COLO829 (cell line): Measurements from ENCODE around the gene PLAGL2.
"Not testable (repeated sequence)": the region's sequence is repeated elsewhere in the genome, so short reads cannot be mapped to it uniquely, and the experiment has no call there.

ENCODE experiments used
- DNase-seq: peaks from one replicate; pipeline ENCODE4 v3.0.0; 2012; ENCODE audit warnings: low spot score

Gene PLAGL2

GRCh38 chr20:32204205-32205109 lies 3.1 kb downstream of the PLAGL2 start:
- DNase-seq: no peak

- no peak for DNase-seq
Measured at GRCh38 chr20:32203356-32204204, 4.0 kb downstream of the PLAGL2 start.

- DNase-seq: no peak
Measured at GRCh38 chr20:32201977-32202363, 5.6 kb downstream of the PLAGL2 start.

GRCh38 chr20:32201296-32201976 lies 6.1 kb downstream of the PLAGL2 start:
- no peak for DNase-seq

GRCh38 chr20:32199006-32199405 lies 8.5 kb downstream of the PLAGL2 start:
- no peak for DNase-seq

- DNase-seq: not testable (repeated sequence)
Measured at GRCh38 chr20:32197136-32197535, 10.4 kb downstream of the PLAGL2 start.

- not testable (repeated sequence) for DNase-seq
Measured at GRCh38 chr20:32196613-32197012, 10.9 kb downstream of the PLAGL2 start.

- DNase-seq: no peak
Measured at GRCh38 chr20:32195581-32195980, 12.0 kb downstream of the PLAGL2 start.

GRCh38 chr20:32193996-32194395 lies 13.5 kb downstream of the PLAGL2 start:
- DNase-seq: no peak

GRCh38 chr20:32193336-32193735 lies 14.2 kb downstream of the PLAGL2 start:
- not testable (repeated sequence) for DNase-seq

GRCh38 chr20:32192698-32193097 lies 14.8 kb downstream of the PLAGL2 start:
- no peak for DNase-seq

GRCh38 chr20:32191873-32192272 lies 15.7 kb downstream of the PLAGL2 start:
- no peak for DNase-seq

GRCh38 chr20:32191422-32191821 lies 16.1 kb downstream of the PLAGL2 start:
- no peak for DNase-seq

- no peak for DNase-seq
Measured at GRCh38 chr20:32190616-32191415, 16.7 kb downstream of the PLAGL2 start.

- DNase-seq: no peak
Measured at GRCh38 chr20:32189691-32190615, 17.6 kb downstream of the PLAGL2 start.

GRCh38 chr20:32189123-32189410 lies 18.5 kb downstream of the PLAGL2 start:
- DNase-seq: no peak

GRCh38 chr20:32188376-32189122 lies 19.0 kb downstream of the PLAGL2 start:
- DNase-seq: no peak

- DNase-seq: no peak
Measured at GRCh38 chr20:32186506-32186905, 21.0 kb downstream of the PLAGL2 start.

GRCh38 chr20:32184961-32185603 lies 22.5 kb downstream of the PLAGL2 start:
- DNase-seq: no peak
